Vagina (tissue), 2 donors: ENCODE data around the gene MMP2. TPM values are rescaled to one million over a fixed set of nuclear protein-coding genes. Genes with fewer than 3 reads are reported as not detected.

Experiments
- DNase-seq, 2 donors: peaks; one replicate each; pipeline ENCODE4 v3.0.0-alpha.2; 2017; ENCODE audit errors: extremely low spot score in 2 of 2
- H3K27ac ChIP-seq: fragments of 200-600 bp; sonication (generic); one replicate; pipeline ENCODE4 v1.5.1; 2019
- H3K27me3 ChIP-seq: fragments of 200-600 bp; sonication (generic); one replicate; pipeline ENCODE4 v1.5.1; 2019
- H3K36me3 ChIP-seq, 2 donors: fragments of 200-600 bp; sonication (generic); one replicate each; pipeline ENCODE4 v1.5.1; 2017 to 2019
- H3K4me1 ChIP-seq: fragments of 200-600 bp; sonication (generic); one replicate; pipeline ENCODE4 v1.5.1; 2019
- H3K4me3 ChIP-seq, 2 donors: fragments of 200-600 bp; sonication (generic); 1 replicate in 1 of 2; 2 replicates in 1 of 2; pipeline ENCODE4 v1.5.1; 2016 to 2019
- H3K9me3 ChIP-seq: fragments of 200-600 bp; sonication (generic); one replicate; pipeline ENCODE4 v1.5.1; 2019
- CTCF ChIP-seq, 3 experiments: fragments of 450-650 bp in 2 of 3; fragments of 200-600 bp in 1 of 3; sonication (generic) in 1 of 3; IDR thresholded peaks; one replicate each; pipeline ENCODE4 v1.5.1; 2017 to 2019; ENCODE audit warnings: antibody characterized with exemption in 3 of 3, mild to moderate bottlenecking in 2 of 3, moderate library complexity in 2 of 3
- POLR2A ChIP-seq, 2 donors: fragments of 450-650 bp; IDR thresholded peaks; one replicate each; pipeline ENCODE4 v1.6.1; 2017; ENCODE audit warnings: antibody characterized with exemption in 2 of 2, mild to moderate bottlenecking in 2 of 2, moderate library complexity in 2 of 2
- POLR2AphosphoS5 ChIP-seq, 2 donors: sonication (generic); formaldehyde crosslinking; IDR thresholded peaks; one replicate each; pipeline ENCODE4 v1.9.0; 2017; ENCODE audit warnings: antibody characterized with exemption in 2 of 2, mild to moderate bottlenecking in 2 of 2, low read depth in 1 of 2; ENCODE audit not compliant: insufficient read depth in 1 of 2
- intact Hi-C: fragments of 100-400 bp; cut with DNase I; formaldehyde crosslinking; loops from one replicate; pipeline ENCODE4 v1.15.1; 2023
- total RNA-seq: library from RNA; depleted of rRNA; stranded (reverse); fragments of >200 nt; gene quantifications from one replicate; pipeline ENCODE4 v1.2.3, GENCODE V29; 2016

MMP2 gene
- total RNA-seq, 1 donor from 2014 or later, result 296 TPM

GRCh38 chr16:55500530-55501011, 21.6 kb downstream of the MMP2 start:
- H3K27me3 ChIP-seq, result no peaks in the 10 kb centered on the region
- DNase-seq, result peak in 1 of 2 donors; percentile 89
- H3K27ac ChIP-seq, result peak overlapping the region; percentile 71
- no peaks in the 10 kb centered on the region for H3K9me3 ChIP-seq
- TF ChIP-seq POLR2AphosphoS5 (IDR thresholded peaks at IDR 0.05; ENCODE audit: insufficient read depth in 1 of 2, low read depth in 1 of 2) (no peak), CTCF (IDR thresholded peaks at IDR 0.05) (no peak), POLR2A (IDR thresholded peaks at IDR 0.05) (no peak)
- peaks cover 0 to 19% of the 10 kb centered on the region in 2 donors for H3K36me3 ChIP-seq
- intact Hi-C loops, result no loop called here
- H3K4me1 ChIP-seq, result peaks cover 53% of the 10 kb centered on the region
- H3K4me3 ChIP-seq, result no peak overlapping the region

GRCh38 chr16:55501549-55502322, 22.7 kb downstream of the MMP2 start:
- TF ChIP-seq POLR2AphosphoS5 (IDR thresholded peaks at IDR 0.05; ENCODE audit: insufficient read depth in 1 of 2, low read depth in 1 of 2) (no peak), POLR2A (IDR thresholded peaks at IDR 0.05) (no peak), CTCF (IDR thresholded peaks at IDR 0.05) (no peak)
- DNase-seq, result peak in 1 of 2 donors; percentile 86
- Histone ChIP-seq H3K4me3 (no peak overlapping the region), H3K4me1 (peaks cover 42% of the 10 kb centered on the region), H3K27me3 (no peaks in the 10 kb centered on the region), H3K36me3 (peaks cover 0 to 23% of the 10 kb centered on the region in 2 donors), H3K27ac (peak overlapping the region; percentile 71), H3K9me3 (no peaks in the 10 kb centered on the region)
- intact Hi-C loops, result no loop called here

- intact Hi-C loops, result no loop called here
- Histone ChIP-seq H3K36me3 (peaks cover 0 to 19% of the 10 kb centered on the region in 2 donors), H3K27ac (peak overlapping the region; percentile 71), H3K4me3 (no peak overlapping the region), H3K27me3 (no peaks in the 10 kb centered on the region), H3K4me1 (peaks cover 42% of the 10 kb centered on the region), H3K9me3 (no peaks in the 10 kb centered on the region)
- TF ChIP-seq POLR2AphosphoS5 (IDR thresholded peaks at IDR 0.05; ENCODE audit: insufficient read depth in 1 of 2, low read depth in 1 of 2) (peak; percentile 51 to 93), POLR2A (IDR thresholded peaks at IDR 0.05) (no peak), CTCF (IDR thresholded peaks at IDR 0.05) (peak in 1 of 3 experiments; percentile 18)
- peak in 1 of 2 donors; percentile 95 for DNase-seq
Observed at GRCh38 chr16:55502801-55503366, 23.9 kb downstream of the MMP2 start.

GRCh38 chr16:55503726-55504550, 24.9 kb downstream of the MMP2 start:
- H3K27ac ChIP-seq, result peak overlapping the region; percentile 71
- peak in 1 of 2 donors; percentile 83 for DNase-seq
- no peak overlapping the region for H3K4me3 ChIP-seq
- no peaks in the 10 kb centered on the region for H3K27me3 ChIP-seq
- peaks cover 48% of the 10 kb centered on the region for H3K4me1 ChIP-seq
- intact Hi-C loops, result no loop called here
- TF ChIP-seq CTCF (IDR thresholded peaks at IDR 0.05) (no peak), POLR2AphosphoS5 (IDR thresholded peaks at IDR 0.05; ENCODE audit: insufficient read depth in 1 of 2, low read depth in 1 of 2) (no peak), POLR2A (IDR thresholded peaks at IDR 0.05) (no peak)
- H3K9me3 ChIP-seq, result no peaks in the 10 kb centered on the region
- peaks cover 0 to 14% of the 10 kb centered on the region in 2 donors for H3K36me3 ChIP-seq
